Astrocyte of the spinal cord (primary cell): ENCODE results near the gene SLC44A3.

Source experiments
- DNase-seq: peaks from one replicate; pipeline ENCODE4 v3.0.0; 2011; ENCODE audit warnings: low read depth, low spot score
- H3K4me3 ChIP-seq: 2 replicates; pipeline ENCODE4 v1.5.1; 2011; ENCODE audit warnings: low read depth, mild to moderate bottlenecking, low read length, moderate library complexity
- in situ Hi-C: cut with HindIII; loops from 2 replicates; pipeline ENCODE4 v1.10.0; 2017; ENCODE audit warnings: low sequenced_read_pairs
- TF ChIP-seq, protein P1 (sequence below): IDR thresholded peaks from 2 replicates; pipeline ENCODE4 v1.5.1; 2012; ENCODE audit warnings: low read depth, mild to moderate bottlenecking, low read length, inconsistent platforms

Gene SLC44A3

DNA sequence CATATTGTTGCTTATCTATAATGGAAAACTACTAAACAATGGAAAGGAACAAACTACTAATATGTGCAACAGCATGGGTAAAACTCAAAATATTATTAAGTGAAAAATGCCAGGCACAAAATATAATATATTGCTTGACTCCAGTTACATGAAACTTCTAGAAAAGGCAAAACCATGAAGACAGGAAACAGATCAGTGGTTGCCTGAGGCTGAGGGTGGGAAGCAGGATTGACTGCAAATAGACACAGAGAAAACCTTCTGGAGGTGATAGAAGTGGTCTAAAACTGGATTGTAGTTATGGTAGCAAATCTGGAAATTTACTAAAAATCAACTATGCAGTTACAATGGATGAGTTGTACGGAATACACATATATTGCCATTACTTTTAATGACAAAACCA, 29.5 kb upstream of the SLC44A3 start:
- no peak for DNase-seq
- no peak overlapping the region for H3K4me3 ChIP-seq
- in situ Hi-C loops: loop anchor here (25.0 kb wide), 1 partner anchor 253 kb away; the partner anchor contains the start of gene F3
- TF ChIP-seq, protein P1, sequence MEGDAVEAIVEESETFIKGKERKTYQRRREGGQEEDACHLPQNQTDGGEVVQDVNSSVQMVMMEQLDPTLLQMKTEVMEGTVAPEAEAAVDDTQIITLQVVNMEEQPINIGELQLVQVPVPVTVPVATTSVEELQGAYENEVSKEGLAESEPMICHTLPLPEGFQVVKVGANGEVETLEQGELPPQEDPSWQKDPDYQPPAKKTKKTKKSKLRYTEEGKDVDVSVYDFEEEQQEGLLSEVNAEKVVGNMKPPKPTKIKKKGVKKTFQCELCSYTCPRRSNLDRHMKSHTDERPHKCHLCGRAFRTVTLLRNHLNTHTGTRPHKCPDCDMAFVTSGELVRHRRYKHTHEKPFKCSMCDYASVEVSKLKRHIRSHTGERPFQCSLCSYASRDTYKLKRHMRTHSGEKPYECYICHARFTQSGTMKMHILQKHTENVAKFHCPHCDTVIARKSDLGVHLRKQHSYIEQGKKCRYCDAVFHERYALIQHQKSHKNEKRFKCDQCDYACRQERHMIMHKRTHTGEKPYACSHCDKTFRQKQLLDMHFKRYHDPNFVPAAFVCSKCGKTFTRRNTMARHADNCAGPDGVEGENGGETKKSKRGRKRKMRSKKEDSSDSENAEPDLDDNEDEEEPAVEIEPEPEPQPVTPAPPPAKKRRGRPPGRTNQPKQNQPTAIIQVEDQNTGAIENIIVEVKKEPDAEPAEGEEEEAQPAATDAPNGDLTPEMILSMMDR: no peak

DNA sequence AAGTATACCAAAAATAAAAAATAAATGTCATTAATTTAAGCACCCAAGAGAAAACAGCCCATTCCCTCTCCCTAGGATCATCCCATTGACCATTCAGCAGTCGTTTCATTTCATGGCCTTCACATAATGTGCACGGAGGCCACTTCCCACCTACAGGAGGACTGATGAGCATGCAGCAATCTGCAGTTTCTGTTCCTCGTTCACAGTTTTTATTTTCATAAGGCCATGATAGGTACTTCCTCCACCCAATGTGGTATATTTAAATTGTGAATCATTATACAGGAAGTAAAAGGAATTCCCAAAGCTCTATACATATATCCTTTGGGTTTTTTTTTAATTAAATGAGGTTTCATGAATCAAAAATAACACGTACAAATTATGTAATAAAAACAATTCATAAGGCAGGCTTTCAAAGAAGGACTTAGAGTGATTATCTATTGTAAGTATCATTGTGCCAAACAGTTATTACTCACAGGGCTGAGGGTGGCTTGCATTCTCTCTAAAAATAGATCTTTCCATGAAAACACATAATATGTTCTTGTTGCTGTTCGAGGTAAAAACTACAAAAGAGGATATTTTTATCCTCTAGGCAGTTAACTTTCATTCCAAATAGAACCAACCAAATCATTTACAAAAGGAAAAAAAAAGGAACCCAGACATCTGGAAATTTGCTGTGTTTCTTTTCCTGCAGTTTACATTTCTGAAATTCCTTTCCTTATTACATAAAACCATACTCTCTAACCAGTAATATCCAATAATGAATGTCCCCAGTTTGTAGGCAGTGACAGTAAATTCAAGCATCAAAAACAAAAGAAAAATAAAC, 27.5 kb upstream of the SLC44A3 start:
- peak; percentile 90 for DNase-seq
- TF ChIP-seq, protein P1: peak; percentile 48
- in situ Hi-C loops: loop anchor here (25.0 kb wide), 1 partner anchor 255 kb away; the partner anchor contains the start of gene F3
- no peak overlapping the region for H3K4me3 ChIP-seq

DNA sequence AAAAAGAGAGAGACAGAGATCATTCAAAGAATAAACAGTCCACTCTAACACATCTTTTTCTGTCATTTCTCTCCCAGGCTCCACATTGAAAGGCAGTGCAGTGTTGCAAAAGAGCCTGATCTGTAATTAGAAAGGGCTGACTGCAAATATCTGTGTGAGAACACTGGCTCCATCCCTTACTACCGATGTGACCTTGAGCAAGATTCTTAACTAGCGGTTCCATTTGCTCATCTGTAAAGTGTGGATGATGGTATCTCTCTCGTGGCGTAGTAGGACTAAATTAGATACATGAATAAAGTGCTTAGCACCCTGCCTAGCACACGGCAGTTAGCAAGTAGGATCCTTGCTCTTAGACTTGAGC, 26.9 kb upstream of the SLC44A3 start:
- H3K4me3 ChIP-seq: no peak overlapping the region
- in situ Hi-C loops: loop anchor here (25.0 kb wide), 1 partner anchor 256 kb away; the partner anchor contains the start of gene F3
- no peak for DNase-seq
- TF ChIP-seq, protein P1: no peak

DNA sequence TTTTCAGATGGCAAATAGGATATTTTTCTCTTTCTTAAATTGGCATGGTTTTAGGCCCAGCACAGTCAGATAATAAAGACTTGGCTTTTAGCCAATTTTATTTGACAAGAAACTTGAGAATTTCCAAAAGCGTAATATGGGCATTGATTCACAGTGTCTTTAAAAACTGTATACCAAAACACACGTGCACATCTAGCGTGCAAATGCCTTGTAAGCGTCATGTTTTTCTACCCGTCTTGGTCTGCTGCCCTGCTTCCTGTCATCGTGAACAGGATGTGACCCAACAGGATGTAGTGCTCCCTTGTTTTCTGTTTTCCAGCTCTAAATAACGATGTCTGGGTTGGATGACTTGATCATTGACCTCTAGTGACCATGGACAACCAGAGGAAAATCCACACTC, 24.7 kb upstream of the SLC44A3 start:
- in situ Hi-C loops: loop anchor here (25.0 kb wide), 1 partner anchor 258 kb away; the partner anchor contains the start of gene F3
- TF ChIP-seq, protein P1: no peak
- no peak overlapping the region for H3K4me3 ChIP-seq
- no peak for DNase-seq

DNA sequence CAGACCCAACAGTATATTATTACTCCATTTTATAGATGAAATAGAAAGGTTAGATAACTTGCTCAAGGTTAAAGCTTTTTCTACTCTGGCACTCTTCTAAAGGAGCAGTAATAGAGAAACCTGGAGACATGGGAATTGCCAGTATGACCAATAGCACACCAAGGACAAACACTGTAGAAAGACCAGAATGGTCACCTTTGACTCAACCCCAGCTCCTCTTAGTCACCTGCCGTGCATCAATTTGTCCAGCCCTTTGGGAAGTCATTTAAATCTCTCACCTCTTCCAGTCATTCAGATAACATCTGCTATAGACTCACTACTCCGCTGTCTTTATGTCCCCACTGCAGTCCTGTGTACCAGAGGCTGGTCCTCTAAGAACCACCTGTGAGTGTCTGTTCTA, 23.9 kb upstream of the SLC44A3 start:
- DNase-seq: no peak
- TF ChIP-seq, protein P1: no peak
- in situ Hi-C loops: loop anchor here (25.0 kb wide), 1 partner anchor 259 kb away; the partner anchor contains the start of gene F3
- H3K4me3 ChIP-seq: no peak overlapping the region

DNA sequence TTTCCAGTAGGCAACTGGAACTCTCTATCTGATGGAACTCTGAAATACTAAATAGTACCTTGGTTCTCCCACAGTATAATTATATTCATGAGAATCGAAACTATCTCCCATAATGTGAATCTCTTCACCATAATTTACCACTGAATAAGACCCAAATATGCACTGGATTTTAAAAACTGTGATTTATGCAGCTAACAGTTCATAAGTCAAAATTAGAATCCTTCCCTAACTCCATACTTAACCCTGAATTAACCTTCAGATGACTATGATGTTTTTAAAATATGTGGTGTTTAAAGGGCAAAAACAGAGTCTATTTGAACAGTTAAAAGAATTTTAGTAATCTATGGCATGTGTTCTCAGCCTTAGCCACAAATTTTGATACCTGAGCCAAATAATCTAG, 22.9 kb upstream of the SLC44A3 start:
- DNase-seq: no peak
- H3K4me3 ChIP-seq: no peak overlapping the region
- in situ Hi-C loops: loop anchor here (25.0 kb wide), 1 partner anchor 260 kb away; the partner anchor contains the start of gene F3
- TF ChIP-seq, protein P1: no peak
